ENCODE measurements around the gene PIK3CD.

Gene PIK3CD

DNA sequence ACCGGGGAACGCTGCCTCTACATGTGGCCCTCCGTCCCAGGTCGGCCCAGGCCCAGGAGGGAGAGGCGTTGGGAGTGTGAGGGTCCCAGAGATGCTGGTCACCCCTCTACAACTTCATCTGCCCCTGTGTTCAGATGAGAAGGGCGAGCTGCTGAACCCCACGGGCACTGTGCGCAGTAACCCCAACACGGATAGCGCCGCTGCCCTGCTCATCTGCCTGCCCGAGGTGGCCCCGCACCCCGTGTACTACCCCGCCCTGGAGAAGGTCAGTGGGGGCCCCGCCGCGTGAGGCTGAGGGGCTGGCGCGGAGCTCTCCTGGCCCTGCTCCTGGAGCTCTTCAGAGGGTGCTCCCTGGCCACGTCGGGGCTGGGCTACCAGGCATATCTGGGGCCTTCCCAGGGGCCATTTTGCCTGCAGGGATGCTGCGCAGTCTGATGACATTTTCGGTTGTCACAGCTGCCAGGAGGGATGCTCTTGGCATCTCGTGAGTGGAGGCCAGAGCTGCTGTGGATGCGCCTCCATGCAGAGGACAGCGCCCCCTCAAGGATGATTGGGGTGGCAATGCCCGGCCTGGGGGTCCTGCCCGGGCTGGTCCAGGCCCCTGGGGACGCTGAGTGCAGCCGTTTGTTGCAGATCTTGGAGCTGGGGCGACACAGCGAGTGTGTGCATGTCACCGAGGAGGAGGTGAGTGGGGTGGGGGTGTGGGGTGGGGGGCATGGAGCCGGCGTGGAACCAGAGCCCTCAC lies 68.6 kb downstream of the PIK3CD start:
- DNase-seq, result no peak

DNA sequence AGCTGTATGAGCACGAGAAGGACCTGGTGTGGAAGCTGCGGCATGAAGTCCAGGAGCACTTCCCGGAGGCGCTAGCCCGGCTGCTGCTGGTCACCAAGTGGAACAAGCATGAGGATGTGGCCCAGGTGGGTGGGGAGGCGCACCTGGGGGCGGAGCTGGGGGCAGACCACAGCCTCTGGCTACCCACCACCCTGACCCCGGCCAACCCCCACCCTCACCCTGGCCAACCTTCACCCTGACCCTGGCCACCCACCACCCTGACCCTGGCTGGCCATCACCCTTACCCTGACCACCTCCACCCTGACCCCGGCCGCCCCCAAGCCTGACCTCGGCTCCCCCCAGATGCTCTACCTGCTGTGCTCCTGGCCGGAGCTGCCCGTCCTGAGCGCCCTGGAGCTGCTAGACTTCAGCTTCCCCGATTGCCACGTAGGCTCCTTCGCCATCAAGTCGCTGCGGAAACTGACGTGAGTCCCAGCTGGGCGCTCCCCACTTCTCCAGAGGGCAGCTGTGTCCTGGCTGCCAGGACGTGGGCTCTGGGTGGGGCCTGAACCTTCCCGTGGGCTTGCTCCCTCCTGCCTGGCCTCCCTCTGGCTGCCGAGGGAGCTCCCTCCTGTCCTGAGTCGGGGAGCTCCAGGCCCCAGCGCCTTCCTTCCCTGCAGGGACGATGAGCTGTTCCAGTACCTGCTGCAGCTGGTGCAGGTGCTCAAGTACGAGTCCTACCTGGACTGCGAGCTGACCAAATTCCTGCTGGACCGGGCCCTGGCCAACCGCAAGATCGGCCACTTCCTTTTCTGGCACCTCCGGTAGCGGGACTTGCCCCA lies 69.5 kb downstream of the PIK3CD start:
- DNase-seq, result no peak

GRCh38 chr1:9721606-9722377 lies 70.3 kb downstream of the PIK3CD start:
- DNase-seq, result peak; percentile 45 to 81 (median 76)

- no peak for DNase-seq
Measured at GRCh38 chr1:9722378-9722749, 70.8 kb downstream of the PIK3CD start.

- DNase-seq, result no peak
Measured at GRCh38 chr1:9723068-9723805, 71.7 kb downstream of the PIK3CD start.

GRCh38 chr1:9723926-9724325 lies 72.4 kb downstream of the PIK3CD start:
- no peak for DNase-seq

- peak; percentile 33 to 76 (median 56) for DNase-seq
Measured at GRCh38 chr1:9724706-9725476, 73.4 kb downstream of the PIK3CD start.

- no peak for DNase-seq
Measured at GRCh38 chr1:9726406-9726805, 74.9 kb downstream of the PIK3CD start.

GRCh38 chr1:9726905-9727595 lies 75.5 kb downstream of the PIK3CD start:
- no peak for DNase-seq

DNA sequence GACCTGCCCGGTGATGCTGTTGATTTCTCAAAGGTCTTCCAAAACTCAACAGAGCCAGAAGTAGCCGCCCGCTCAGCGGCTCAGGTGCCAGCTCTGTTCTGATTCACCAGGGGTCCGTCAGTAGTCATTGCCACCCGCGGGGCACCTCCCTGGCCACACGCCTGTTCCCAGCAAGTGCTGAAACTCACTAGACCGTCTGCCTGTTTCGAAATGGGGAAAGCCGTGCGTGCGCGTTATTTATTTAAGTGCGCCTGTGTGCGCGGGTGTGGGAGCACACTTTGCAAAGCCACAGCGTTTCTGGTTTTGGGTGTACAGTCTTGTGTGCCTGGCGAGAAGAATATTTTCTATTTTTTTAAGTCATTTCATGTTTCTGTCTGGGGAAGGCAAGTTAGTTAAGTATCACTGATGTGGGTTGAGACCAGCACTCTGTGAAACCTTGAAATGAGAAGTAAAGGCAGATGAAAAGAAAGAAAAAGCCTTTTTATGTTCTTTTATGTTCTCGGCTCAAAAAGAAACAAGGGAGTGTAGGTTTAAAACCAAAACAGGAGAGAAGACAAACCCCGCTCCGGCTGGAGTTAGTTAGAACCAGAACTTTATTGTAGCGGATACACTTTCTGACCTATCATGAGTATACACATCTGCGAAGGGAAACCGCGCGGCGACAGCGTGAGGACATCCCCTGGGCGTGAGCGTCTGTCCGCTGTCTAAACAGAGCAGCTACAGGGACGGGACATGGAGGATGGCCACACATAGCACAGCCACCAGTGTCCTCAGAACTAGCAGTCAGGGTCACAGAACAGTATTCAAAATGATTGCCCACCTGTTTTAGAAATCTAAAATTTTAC lies 77.1 kb downstream of the PIK3CD start:
- DNase-seq, result peak; percentile 54 to 88 (median 76)

DNA sequence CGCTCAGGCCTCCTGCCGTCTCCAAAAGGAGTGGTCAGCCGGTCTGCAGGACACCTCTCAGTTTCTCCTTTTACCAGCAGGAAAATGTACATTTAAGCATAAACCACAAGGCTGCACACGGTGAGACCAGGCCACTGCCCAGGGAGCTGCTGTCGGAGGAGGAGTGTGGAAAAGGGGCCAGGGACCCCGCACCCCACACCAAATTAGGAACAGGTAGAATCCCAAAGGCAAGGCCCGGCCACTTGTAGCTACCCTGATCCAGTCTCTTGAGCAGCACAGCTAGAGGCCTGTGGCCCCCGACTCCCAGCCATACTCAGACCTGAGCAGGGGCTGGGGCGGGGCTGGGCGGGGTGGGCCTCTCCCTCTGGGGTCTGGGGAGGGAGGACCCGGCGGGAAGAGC lies 78.0 kb downstream of the PIK3CD start:
- no peak for DNase-seq

DNA sequence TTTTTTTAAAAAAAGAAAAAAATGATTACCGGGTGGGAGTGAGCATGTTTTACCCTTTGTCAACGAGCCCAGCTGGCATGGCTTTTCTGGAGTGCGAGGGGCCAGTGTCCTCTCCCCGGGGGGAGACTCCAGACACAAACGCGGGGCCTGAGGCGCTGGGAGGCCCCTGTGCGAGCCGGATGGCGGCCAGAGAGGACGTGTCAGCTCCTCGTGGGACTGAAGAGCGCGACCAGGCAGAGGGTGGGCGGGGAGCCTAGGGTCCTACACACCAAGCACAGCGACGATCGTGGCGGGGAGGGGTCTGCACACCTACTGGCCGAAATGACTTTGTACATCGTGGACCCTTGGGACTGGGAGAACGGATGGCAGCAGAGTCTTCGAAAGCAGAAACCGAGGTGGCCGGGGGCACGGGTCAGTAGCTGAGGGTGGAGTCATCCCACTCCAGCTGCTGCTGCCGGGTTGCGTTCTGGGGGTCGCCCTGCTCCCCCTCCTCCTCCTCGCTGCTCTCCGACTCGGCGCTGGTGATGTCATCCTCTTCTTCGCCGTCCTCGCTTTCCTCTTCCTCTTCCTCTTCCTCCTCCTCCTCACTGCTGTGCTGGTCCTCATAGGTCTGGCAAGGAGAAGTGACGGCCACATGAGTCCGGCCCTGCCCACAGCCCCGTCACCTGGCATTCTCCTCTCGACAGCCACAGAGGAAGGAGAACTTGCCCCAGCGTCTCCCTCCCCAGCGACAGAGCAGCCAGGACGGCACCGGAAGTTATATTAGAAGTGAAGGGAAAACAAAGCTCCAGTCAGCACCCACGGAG lies 78.8 kb downstream of the PIK3CD start:
- DNase-seq, result peak in 1 of 6 experiments; percentile 37

DNA sequence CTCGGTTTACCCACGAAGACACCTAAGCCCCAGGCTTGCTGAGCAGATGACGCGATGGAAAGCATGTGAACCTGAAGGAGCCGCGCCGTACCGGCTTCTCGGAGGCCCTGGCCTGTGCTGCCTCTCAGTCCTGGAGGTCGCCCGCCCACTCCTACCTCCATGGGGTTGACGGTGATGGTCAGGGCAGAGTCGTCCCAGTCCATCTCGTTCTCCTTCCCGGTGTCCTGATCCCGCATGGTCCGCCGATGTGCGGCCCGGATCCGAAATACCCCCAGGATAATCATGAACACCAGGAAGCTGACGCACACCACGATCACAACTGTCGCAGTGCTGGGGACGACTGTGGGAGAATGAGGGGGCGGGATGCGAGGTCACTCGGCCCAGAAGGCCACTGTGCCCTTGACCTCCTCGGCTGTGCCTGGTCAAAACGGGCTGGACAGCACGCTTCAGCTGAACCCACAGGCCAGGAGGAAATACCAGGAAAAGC lies 79.6 kb downstream of the PIK3CD start:
- peak in 1 of 6 experiments; percentile 36 for DNase-seq

GRCh38 chr1:9731561-9731960 lies 80.0 kb downstream of the PIK3CD start:
- no peak for DNase-seq

DNA sequence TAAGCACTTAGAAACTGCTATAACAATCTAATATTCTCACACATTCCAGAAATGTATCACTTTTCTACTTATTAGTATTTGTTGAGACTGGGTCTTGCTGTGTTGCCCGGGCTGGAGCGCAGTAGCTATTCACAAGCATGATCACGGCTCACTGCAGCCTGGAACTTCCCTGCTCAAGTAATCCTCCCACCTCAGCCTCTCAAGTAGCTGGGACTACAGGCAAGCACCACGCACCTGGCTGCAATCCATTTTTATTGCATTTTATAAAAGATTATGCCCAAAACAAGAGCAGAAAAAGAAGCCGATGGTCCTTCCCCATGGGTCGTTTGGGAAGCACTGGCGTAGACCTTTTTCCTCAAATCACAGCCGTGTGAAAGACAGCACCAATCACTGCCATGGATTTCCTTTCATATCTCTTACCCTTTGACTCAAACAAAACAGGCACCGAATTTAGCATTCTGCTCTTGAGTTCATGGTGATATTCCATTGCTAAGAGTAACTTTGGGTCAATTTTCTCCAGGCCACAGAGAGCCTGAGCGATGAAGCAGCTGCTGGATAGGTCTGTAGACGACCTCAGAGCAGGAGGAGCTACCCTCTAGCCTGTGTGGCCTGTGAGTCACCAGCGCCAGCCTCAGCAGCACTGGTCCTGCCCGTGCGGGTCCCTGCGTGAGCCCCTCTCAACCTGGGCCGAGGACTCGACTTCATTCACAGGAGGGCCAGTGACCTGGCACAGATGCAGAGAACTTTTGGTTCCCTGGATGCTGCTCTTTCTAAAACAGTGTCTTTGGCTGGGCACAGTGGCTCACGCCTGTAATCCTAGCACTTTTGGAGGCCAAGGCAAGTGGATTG lies 80.8 kb downstream of the PIK3CD start:
- DNase-seq, result peak in 1 of 6 experiments; percentile 16

- DNase-seq, result peak in 1 of 6 experiments; percentile 22
Measured at GRCh38 chr1:9733160-9733789, 81.7 kb downstream of the PIK3CD start.

DNA sequence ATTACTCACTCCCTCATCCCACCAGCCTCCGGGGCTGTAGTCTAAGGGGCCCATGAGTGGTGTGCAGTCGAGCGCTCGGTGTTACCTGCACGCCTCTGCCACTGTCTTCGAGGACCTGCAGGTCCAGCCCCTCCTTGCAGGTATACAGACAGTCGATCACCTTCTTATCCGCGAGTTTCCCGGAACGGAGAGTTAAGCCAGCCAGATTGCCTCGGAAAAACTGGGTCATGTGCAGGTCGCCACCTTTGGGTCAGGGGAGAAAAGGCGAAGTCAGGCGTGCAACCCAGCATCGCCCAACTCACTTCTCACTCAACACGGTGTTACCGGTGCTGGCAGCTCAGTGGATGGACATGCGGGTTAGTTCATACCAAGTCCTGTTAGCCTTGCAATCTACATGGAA lies 84.3 kb downstream of the PIK3CD start:
- DNase-seq, result no peak

DNA sequence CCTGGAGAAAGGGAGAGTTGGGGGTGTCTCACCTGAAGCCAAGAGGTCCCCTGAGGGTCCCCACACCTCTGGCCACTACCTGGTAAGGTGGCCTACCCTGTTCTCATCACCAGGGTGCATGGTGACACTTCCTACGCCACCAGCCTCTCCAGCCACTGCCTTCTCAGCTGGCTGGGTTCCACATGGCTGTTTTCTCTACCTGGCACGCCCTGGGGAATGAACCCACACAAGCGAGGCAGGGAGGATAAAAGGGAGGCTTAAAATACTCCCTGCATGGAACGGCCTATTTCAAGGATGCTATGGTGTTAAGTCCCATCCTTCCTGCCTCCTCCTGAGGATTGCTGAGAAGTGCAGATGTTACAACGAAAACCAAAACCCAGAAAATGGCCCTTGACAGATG lies 84.7 kb downstream of the PIK3CD start:
- DNase-seq, result no peak
